ENCODE data around the gene USP1. TPM values are rescaled to one million over a fixed set of nuclear protein-coding genes. Genes with fewer than 3 reads are reported as not detected.
A peak's percentile ranks its signal among the peaks of the same experiment; 100 is the strongest.

The USP1 gene
- total and polyA plus RNA-seq, 2 donors from 2014 or later, result 10.0 to 27.1 TPM

GRCh38 chr1:62481681-62482080 lies 44.8 kb downstream of the USP1 start:
- DNase-seq, result no peak
- Histone ChIP-seq H3K36me3 (ENCODE audit: control insufficient read depth in 2 of 3, insufficient read depth in 3 of 3, low read length in 3 of 3) (peaks cover 0 to 2% (median 2%) of the 10 kb centered on the region in 3 donors), H3K27ac (ENCODE audit: low read depth in 2 of 2, low read length in 2 of 2) (no peak overlapping the region), H3K4me3 (ENCODE audit: low read length in 3 of 3) (no peak overlapping the region), H3K4me1 (ENCODE audit: control insufficient read depth in 2 of 3, insufficient read depth in 2 of 3, low read depth in 1 of 3, low read length in 3 of 3) (no peaks in the 10 kb centered on the region), H3K27me3 (ENCODE audit: control insufficient read depth, insufficient read depth, low read length) (no peaks in the 10 kb centered on the region), H3K9me3 (ENCODE audit: control insufficient read depth in 2 of 3, insufficient read depth in 1 of 3, low read length in 3 of 3) (no peaks in the 10 kb centered on the region), H3K9ac (ENCODE audit: low read length in 3 of 3) (no peak overlapping the region)
- FAIRE-seq, result no peak
- no peak for TF ChIP-seq CTCF (IDR thresholded peaks at IDR 0.05; ENCODE audit: borderline replicate concordance, extremely low read depth, insufficient read depth)
- intact Hi-C loops (cut with DNase I), result no loop called here

DNA sequence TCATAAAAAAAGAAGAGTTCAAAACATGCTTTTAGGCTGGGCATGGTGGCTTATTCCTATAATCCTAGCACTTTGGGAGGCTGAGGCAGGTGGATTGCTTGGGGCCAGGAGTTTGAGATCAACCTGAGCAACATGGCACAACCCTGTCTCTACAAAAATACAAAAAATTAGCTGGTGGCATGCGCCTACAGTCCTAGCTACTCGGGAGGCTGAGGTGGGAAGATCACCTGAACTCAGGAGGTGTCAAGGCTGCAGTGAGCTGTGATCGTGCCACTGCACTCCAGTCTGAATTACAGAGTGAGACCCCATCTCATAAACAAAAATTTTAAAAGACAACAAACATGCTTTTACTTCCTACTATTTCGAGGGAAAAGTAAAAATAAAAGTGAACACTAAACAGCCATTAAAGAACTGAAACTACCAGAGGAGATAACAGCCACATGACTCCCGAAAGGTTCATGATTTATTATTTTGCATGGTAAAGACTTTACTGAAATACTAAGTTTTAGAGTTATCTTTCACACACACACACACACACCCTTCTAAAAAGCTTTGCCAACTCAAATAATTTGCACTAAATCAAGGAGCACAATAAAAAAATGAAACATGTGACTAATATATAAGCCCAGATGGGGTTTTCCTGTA lies 48.1 kb downstream of the USP1 start:
- H3K4me1 ChIP-seq (ENCODE audit: control insufficient read depth in 2 of 3, insufficient read depth in 2 of 3, low read depth in 1 of 3, low read length in 3 of 3), result no peaks in the 10 kb centered on the region
- H3K27ac ChIP-seq (ENCODE audit: low read depth in 2 of 2, low read length in 2 of 2), result no peak overlapping the region
- no peak overlapping the region for H3K4me3 ChIP-seq (ENCODE audit: low read length in 3 of 3)
- FAIRE-seq, result no peak
- no peaks in the 10 kb centered on the region for H3K9me3 ChIP-seq (ENCODE audit: control insufficient read depth in 2 of 3, insufficient read depth in 1 of 3, low read length in 3 of 3)
- no peaks in the 10 kb centered on the region for H3K27me3 ChIP-seq (ENCODE audit: control insufficient read depth, insufficient read depth, low read length)
- intact Hi-C loops (cut with DNase I), result no loop called here
- no peak overlapping the region for H3K9ac ChIP-seq (ENCODE audit: low read length in 3 of 3)
- TF ChIP-seq CTCF (IDR thresholded peaks at IDR 0.05; ENCODE audit: borderline replicate concordance, extremely low read depth, insufficient read depth), result no peak
- peaks cover 2 to 4% (median 3%) of the 10 kb centered on the region in 3 donors for H3K36me3 ChIP-seq (ENCODE audit: control insufficient read depth in 2 of 3, insufficient read depth in 3 of 3, low read length in 3 of 3)
- DNase-seq, result no peak

GRCh38 chr1:62487956-62488355 lies 51.1 kb downstream of the USP1 start:
- Histone ChIP-seq H3K9me3 (ENCODE audit: control insufficient read depth in 2 of 3, insufficient read depth in 1 of 3, low read length in 3 of 3) (no peaks in the 10 kb centered on the region), H3K27me3 (ENCODE audit: control insufficient read depth, insufficient read depth, low read length) (no peaks in the 10 kb centered on the region), H3K4me3 (ENCODE audit: low read length in 3 of 3) (no peak overlapping the region), H3K4me1 (ENCODE audit: control insufficient read depth in 2 of 3, insufficient read depth in 2 of 3, low read depth in 1 of 3, low read length in 3 of 3) (no peaks in the 10 kb centered on the region), H3K27ac (ENCODE audit: low read depth in 2 of 2, low read length in 2 of 2) (no peak overlapping the region), H3K9ac (ENCODE audit: low read length in 3 of 3) (no peak overlapping the region), H3K36me3 (ENCODE audit: control insufficient read depth in 2 of 3, insufficient read depth in 3 of 3, low read length in 3 of 3) (peaks cover 0 to 10% (median 3%) of the 10 kb centered on the region in 3 donors)
- FAIRE-seq (no peak), DNase-seq (no peak)
- TF ChIP-seq CTCF (IDR thresholded peaks at IDR 0.05; ENCODE audit: borderline replicate concordance, extremely low read depth, insufficient read depth), result no peak
- intact Hi-C loops (cut with DNase I), result no loop called here

- Histone ChIP-seq H3K27me3 (ENCODE audit: control insufficient read depth, insufficient read depth, low read length) (no peaks in the 10 kb centered on the region), H3K27ac (ENCODE audit: low read depth in 2 of 2, low read length in 2 of 2) (no peak overlapping the region), H3K4me1 (ENCODE audit: control insufficient read depth in 2 of 3, insufficient read depth in 2 of 3, low read depth in 1 of 3, low read length in 3 of 3) (no peaks in the 10 kb centered on the region), H3K9ac (ENCODE audit: low read length in 3 of 3) (no peak overlapping the region), H3K4me3 (ENCODE audit: low read length in 3 of 3) (no peak overlapping the region), H3K36me3 (ENCODE audit: control insufficient read depth in 2 of 3, insufficient read depth in 3 of 3, low read length in 3 of 3) (peaks cover 0 to 13% (median 8%) of the 10 kb centered on the region in 3 donors), H3K9me3 (ENCODE audit: control insufficient read depth in 2 of 3, insufficient read depth in 1 of 3, low read length in 3 of 3) (no peaks in the 10 kb centered on the region)
- intact Hi-C loops (cut with DNase I), result no loop called here
- no peak for TF ChIP-seq CTCF (IDR thresholded peaks at IDR 0.05; ENCODE audit: borderline replicate concordance, extremely low read depth, insufficient read depth)
- DNase-seq, result no peak
- FAIRE-seq, result peak; percentile 60
Measured at GRCh38 chr1:62492521-62492920, 55.7 kb downstream of the USP1 start.

All from kidney (tissue), 14 donors.